IMR-90 (cell line): ENCODE results near the gene KATNA1. TPM values are rescaled to one million over a fixed set of nuclear protein-coding genes. Genes with fewer than 3 reads are reported as not detected.

ENCODE experiments used
- ATAC-seq: fragments of 200-7000 bp; cut with Tn5 transposase; 2 replicates; pipeline ENCODE4 v1.9.1; 2020; ENCODE audit warnings: low read depth, mild to moderate bottlenecking, moderate library complexity
- BruUV-seq: library from RNA; stranded (reverse); fragments of 400-500 nt; replicated peaks from 2 replicates; lab custom pipeline; 2021; lab: Mats Ljungman, UMichigan
- CTCF ChIA-PET: fragments of 300-600 bp; formaldehyde crosslinking; extraction: SDS; loops from one replicate; lab custom pipeline; 2021; ENCODE audit warnings: antibody characterized with exemption; lab: Yijun Ruan, JAX
- POLR2A ChIA-PET: fragments of 300-600 bp; sonication (Branson Sonifier 250); formaldehyde crosslinking; loops from one replicate; lab custom pipeline; 2022; ENCODE audit warnings: antibody characterized with exemption; ENCODE audit not compliant: unreplicated experiment; lab: Charles Lee
- DNase-seq: peaks from one replicate; pipeline ENCODE4 v3.0.0; 2013
- H2AFZ ChIP-seq: replicated peaks from 2 replicates; pipeline ENCODE3; 2013; ENCODE audit warnings: low read length, mild to moderate bottlenecking; ENCODE audit not compliant: poor library complexity
- H2AK5ac ChIP-seq: 2 replicates; pipeline ENCODE4 v1.6.1; 2013; ENCODE audit warnings: low read depth, low read length, inconsistent platforms
- H2AK9ac ChIP-seq: replicated peaks from 2 replicates; pipeline ENCODE3; 2013; ENCODE audit warnings: mild to moderate bottlenecking, low read depth, low read length, moderate library complexity; ENCODE audit not compliant: poor library complexity
- H2BK120ac ChIP-seq: 2 replicates; pipeline ENCODE4 v1.6.1; 2013; ENCODE audit warnings: low read depth, low read length, inconsistent platforms
- H2BK15ac ChIP-seq: 3 replicates; pipeline ENCODE4 v1.6.1; 2013; ENCODE audit warnings: low read depth, low read length, inconsistent platforms
- H2BK20ac ChIP-seq: 2 replicates; pipeline ENCODE4 v1.6.1; 2013; ENCODE audit warnings: low read depth, mild to moderate bottlenecking, inconsistent platforms, low read length, moderate library complexity
- H2BK5ac ChIP-seq: 2 replicates; pipeline ENCODE4 v1.6.1; 2013; ENCODE audit warnings: mild to moderate bottlenecking, low read depth, low read length, inconsistent platforms; ENCODE audit not compliant: poor library complexity, severe bottlenecking
- H3K14ac ChIP-seq: replicated peaks from 2 replicates; pipeline ENCODE4 v1.6.1; 2013; ENCODE audit warnings: low read depth, low read length, inconsistent platforms
- H3K18ac ChIP-seq: 2 replicates; pipeline ENCODE4 v1.6.1; 2013; ENCODE audit warnings: low read depth, low read length, control low read depth
- H3K23ac ChIP-seq: 2 replicates; pipeline ENCODE4 v1.6.1; 2013; ENCODE audit warnings: low read depth, low read length, inconsistent platforms
- H3K27ac ChIP-seq: 2 replicates; pipeline ENCODE4 v1.5.1; 2013; ENCODE audit warnings: mild to moderate bottlenecking, control low read depth, low read length; ENCODE audit not compliant: insufficient read depth
- H3K27me3 ChIP-seq: 2 replicates; pipeline ENCODE4 v1.6.1; 2013; ENCODE audit warnings: low read length; ENCODE audit not compliant: control insufficient read depth, insufficient read depth
- H3K36me3 ChIP-seq: 2 replicates; pipeline ENCODE4 v1.6.1; 2013; ENCODE audit warnings: low read length, mixed read lengths; ENCODE audit not compliant: control insufficient read depth, insufficient read depth
- H3K4ac ChIP-seq: 2 replicates; pipeline ENCODE4 v1.6.1; 2013; ENCODE audit warnings: low read depth, low read length, inconsistent platforms
- H3K4me1 ChIP-seq: 2 replicates; pipeline ENCODE4 v1.6.1; 2013; ENCODE audit warnings: low read length, mixed read lengths; ENCODE audit not compliant: control insufficient read depth, insufficient read depth
- H3K4me2 ChIP-seq: 2 replicates; pipeline ENCODE4 v1.6.1; 2013; ENCODE audit warnings: low read depth, mild to moderate bottlenecking, control low read depth, low read length, moderate library complexity
- H3K4me3 ChIP-seq: 2 replicates; pipeline ENCODE4 v1.5.1; 2013; ENCODE audit warnings: low read depth, mild to moderate bottlenecking, control low read depth, low read length, moderate library complexity; ENCODE audit not compliant: insufficient read depth
- H3K56ac ChIP-seq: 2 replicates; pipeline ENCODE4 v1.6.1; 2013; ENCODE audit warnings: low read length, inconsistent platforms; ENCODE audit not compliant: insufficient read depth; ENCODE audit errors: extremely low read depth
- H3K79me1 ChIP-seq, 2 experiments: 2 replicates each; pipeline ENCODE4 v1.6.1; 2013; ENCODE audit warnings: low read length in 2 of 2, inconsistent platforms in 1 of 2, low read depth in 1 of 2
- H3K9ac ChIP-seq: 2 replicates; pipeline ENCODE4 v1.6.1; 2013; ENCODE audit warnings: low read depth, low read length, control low read depth
- H3K9me1 ChIP-seq: 2 replicates; pipeline ENCODE4 v1.6.1; 2013; ENCODE audit warnings: low read length, inconsistent platforms; ENCODE audit not compliant: insufficient read depth
- H3K9me3 ChIP-seq: 2 replicates; pipeline ENCODE4 v1.6.1; 2013; ENCODE audit warnings: low read length; ENCODE audit not compliant: control insufficient read depth, insufficient read depth
- H4K20me1 ChIP-seq: 2 replicates; pipeline ENCODE4 v1.6.1; 2013; ENCODE audit warnings: low read length, inconsistent platforms; ENCODE audit not compliant: insufficient read depth
- H4K5ac ChIP-seq: 2 replicates; pipeline ENCODE4 v1.6.1; 2013; ENCODE audit warnings: mild to moderate bottlenecking, low read depth, low read length, control low read depth
- H4K8ac ChIP-seq, 2 experiments: 2 replicates each; pipeline ENCODE4 v1.6.1; 2013; ENCODE audit warnings: low read depth in 2 of 2, low read length in 2 of 2, control low read depth in 1 of 2, inconsistent platforms in 1 of 2
- H4K91ac ChIP-seq: 2 replicates; pipeline ENCODE4 v1.6.1; 2013; ENCODE audit warnings: low read depth, low read length, inconsistent platforms; ENCODE audit not compliant: insufficient read depth
- BHLHE40 ChIP-seq: fragments of 150-350 bp; IDR thresholded peaks from 2 replicates; pipeline ENCODE4 v1.6.1; 2016; ENCODE audit warnings: mild to moderate bottlenecking, low read depth, low read length
- CEBPB ChIP-seq: IDR thresholded peaks from 2 replicates; pipeline ENCODE4 v1.6.1; 2012; ENCODE audit warnings: low read depth, low read length, improper control_type of control experiment
- RAD21 ChIP-seq: IDR thresholded peaks from 2 replicates; pipeline ENCODE4 v1.6.1; 2012; ENCODE audit warnings: low read length, improper control_type of control experiment
- RCOR1 ChIP-seq: IDR thresholded peaks from 2 replicates; pipeline ENCODE4 v1.6.1; 2012; ENCODE audit warnings: mild to moderate bottlenecking, low read length, improper control_type of control experiment; ENCODE audit not compliant: insufficient replicate concordance
- SMC3 ChIP-seq: fragments of 150-350 bp; IDR thresholded peaks from 2 replicates; pipeline ENCODE4 v1.6.1; 2016; ENCODE audit warnings: low read depth, mild to moderate bottlenecking, antibody characterized with exemption, low read length, moderate library complexity
- WGBS, 2 experiments: methylation state at CpG; one replicate each; pipeline versions ENCODE4 v1.1.5 to v1.1.7; 2013; ENCODE audit warnings: missing lambda C conversion rate in 2 of 2; ENCODE audit not compliant: insufficient read length in 1 of 2; ENCODE audit errors: extremely low coverage in 2 of 2; 5-methylcytosine and 5-hydroxymethylcytosine counted together
- dilution Hi-C: fragments of 300-500 bp; cut with HindIII; formaldehyde crosslinking; loops from one replicate; pipeline ENCODE4 v1.14.3; 2018; ENCODE audit warnings: low sequenced_read_pairs; ENCODE audit not compliant: unreplicated experiment
- in situ Hi-C: fragments of 300-500 bp; cut with MboI; formaldehyde crosslinking; loops from 3 replicates; pipeline ENCODE4 v1.14.3; 2019; ENCODE audit warnings: low sequenced_read_pairs, inconsistent platforms, mixed read lengths
- intact Hi-C: fragments of 100-400 bp; cut with micrococcal nuclease; formaldehyde crosslinking; loops from 2 replicates; pipeline ENCODE4 v1.10.0; 2022
- polyA plus RNA-seq, 3 experiments: library from polyadenylated mRNA; depleted of rRNA; stranded (reverse); fragments of >200 nt; gene quantifications; 2 replicates each; pipeline ENCODE4 v1.2.3, GENCODE V29; 2012; ENCODE audit warnings: low replicate concordance in 1 of 3
- total RNA-seq: library from RNA; depleted of rRNA; stranded (reverse); fragments of >200 nt; gene quantifications from 2 replicates; pipeline ENCODE4 v1.2.3, GENCODE V29; 2012
- TF ChIP-seq, protein P1 (sequence below): conservative IDR thresholded peaks from 2 replicates; pipeline ENCODE4 v1.5.1; 2012; ENCODE audit warnings: mild to moderate bottlenecking, low read depth, low read length, improper control_type of control experiment
- TF ChIP-seq, protein P2 (sequence below): fragments of 150-350 bp; IDR thresholded peaks from 2 replicates; pipeline ENCODE4 v1.6.1; 2016; ENCODE audit warnings: low read depth, mild to moderate bottlenecking, low read length, moderate library complexity, borderline replicate concordance
- TF ChIP-seq, protein P3 (sequence below): fragments of 150-350 bp; IDR thresholded peaks from 2 replicates; pipeline ENCODE4 v1.6.1; 2017; ENCODE audit warnings: mild to moderate bottlenecking, antibody characterized with exemption, low read length, low read depth

KATNA1 gene
- total and polyA plus RNA-seq, 2 of the 4 experiments (the other 2 are of a cell fraction): 15.3 to 24.6 TPM

DNA sequence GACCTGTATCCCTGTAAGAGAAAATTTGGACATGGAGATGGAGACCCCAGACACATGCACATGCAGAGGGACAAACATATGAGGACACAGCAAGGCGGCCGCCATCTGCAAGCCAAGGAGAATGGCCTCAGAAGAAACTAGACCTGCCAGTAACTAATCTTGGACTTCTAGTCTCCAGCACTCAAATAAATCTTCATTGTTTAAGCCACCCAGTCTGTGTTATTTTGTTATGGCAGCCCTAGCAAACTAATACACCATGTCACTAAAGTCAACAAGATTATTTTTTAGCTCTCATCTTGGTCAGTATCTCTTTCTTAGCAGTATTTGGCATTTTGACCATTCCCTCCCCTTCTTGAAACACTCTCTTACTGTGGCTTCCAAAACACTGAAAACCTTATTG is 42.7 kb upstream of the KATNA1 start:
- Histone ChIP-seq H3K56ac (no peak overlapping the region), H2BK5ac (no peak overlapping the region), H3K14ac (no peak overlapping the region), H3K4me1 (0 out of 2 replicates have a peak, but pooled peaks cover 3% of the 10 kb centered on the region), H3K79me1 (peaks cover 19 to 50% of the 10 kb centered on the region in 2 experiments), H2BK20ac (no peak overlapping the region), H3K27ac (no peak overlapping the region), H2BK120ac (no peak overlapping the region), H4K20me1 (peaks cover 19% of the 10 kb centered on the region), H4K91ac (no peak overlapping the region), H3K4ac (no peak overlapping the region), H3K4me2 (no peak overlapping the region), H3K18ac (no peak overlapping the region), H2AK5ac (no peak overlapping the region), H3K9me3 (no peaks in the 10 kb centered on the region), H4K8ac (no peak overlapping the region), H4K5ac (no peak overlapping the region), H3K9me1 (peaks cover 4% of the 10 kb centered on the region; the same call in 1 of the 2 replicates), H3K36me3 (peaks cover 22% of the 10 kb centered on the region), H3K9ac (no peak overlapping the region), H3K27me3 (no peaks in the 10 kb centered on the region), H2AFZ (no peak overlapping the region), H2AK9ac (no peak overlapping the region), H3K23ac (no peak overlapping the region), H2BK15ac (no peak overlapping the region), H3K4me3 (no peak overlapping the region)
- intact Hi-C loops (no loop called here), dilution Hi-C loops (no loop called here), in situ Hi-C loops (no loop called here)
- ATAC-seq (no peak), DNase-seq (no peak)
- WGBS, 2 experiments: no CpG with 5 or more reads among the region's 2 CpGs
- BruUV-seq: no TSS peak
- TF ChIP-seq RAD21 (no peak), BHLHE40 (no peak), RCOR1 (no peak), CEBPB (no peak), SMC3 (no peak)
- TF ChIP-seq, protein P1, sequence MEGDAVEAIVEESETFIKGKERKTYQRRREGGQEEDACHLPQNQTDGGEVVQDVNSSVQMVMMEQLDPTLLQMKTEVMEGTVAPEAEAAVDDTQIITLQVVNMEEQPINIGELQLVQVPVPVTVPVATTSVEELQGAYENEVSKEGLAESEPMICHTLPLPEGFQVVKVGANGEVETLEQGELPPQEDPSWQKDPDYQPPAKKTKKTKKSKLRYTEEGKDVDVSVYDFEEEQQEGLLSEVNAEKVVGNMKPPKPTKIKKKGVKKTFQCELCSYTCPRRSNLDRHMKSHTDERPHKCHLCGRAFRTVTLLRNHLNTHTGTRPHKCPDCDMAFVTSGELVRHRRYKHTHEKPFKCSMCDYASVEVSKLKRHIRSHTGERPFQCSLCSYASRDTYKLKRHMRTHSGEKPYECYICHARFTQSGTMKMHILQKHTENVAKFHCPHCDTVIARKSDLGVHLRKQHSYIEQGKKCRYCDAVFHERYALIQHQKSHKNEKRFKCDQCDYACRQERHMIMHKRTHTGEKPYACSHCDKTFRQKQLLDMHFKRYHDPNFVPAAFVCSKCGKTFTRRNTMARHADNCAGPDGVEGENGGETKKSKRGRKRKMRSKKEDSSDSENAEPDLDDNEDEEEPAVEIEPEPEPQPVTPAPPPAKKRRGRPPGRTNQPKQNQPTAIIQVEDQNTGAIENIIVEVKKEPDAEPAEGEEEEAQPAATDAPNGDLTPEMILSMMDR: no peak
- TF ChIP-seq, protein P2, sequence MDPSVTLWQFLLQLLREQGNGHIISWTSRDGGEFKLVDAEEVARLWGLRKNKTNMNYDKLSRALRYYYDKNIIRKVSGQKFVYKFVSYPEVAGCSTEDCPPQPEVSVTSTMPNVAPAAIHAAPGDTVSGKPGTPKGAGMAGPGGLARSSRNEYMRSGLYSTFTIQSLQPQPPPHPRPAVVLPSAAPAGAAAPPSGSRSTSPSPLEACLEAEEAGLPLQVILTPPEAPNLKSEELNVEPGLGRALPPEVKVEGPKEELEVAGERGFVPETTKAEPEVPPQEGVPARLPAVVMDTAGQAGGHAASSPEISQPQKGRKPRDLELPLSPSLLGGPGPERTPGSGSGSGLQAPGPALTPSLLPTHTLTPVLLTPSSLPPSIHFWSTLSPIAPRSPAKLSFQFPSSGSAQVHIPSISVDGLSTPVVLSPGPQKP: no peak
- TF ChIP-seq, protein P3, sequence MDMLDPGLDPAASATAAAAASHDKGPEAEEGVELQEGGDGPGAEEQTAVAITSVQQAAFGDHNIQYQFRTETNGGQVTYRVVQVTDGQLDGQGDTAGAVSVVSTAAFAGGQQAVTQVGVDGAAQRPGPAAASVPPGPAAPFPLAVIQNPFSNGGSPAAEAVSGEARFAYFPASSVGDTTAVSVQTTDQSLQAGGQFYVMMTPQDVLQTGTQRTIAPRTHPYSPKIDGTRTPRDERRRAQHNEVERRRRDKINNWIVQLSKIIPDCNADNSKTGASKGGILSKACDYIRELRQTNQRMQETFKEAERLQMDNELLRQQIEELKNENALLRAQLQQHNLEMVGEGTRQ: no peak
- CTCF ChIA-PET: no interaction called here
- POLR2A ChIA-PET: no interaction called here
